ENCODE measurements around the gene PALM3. TPM values are rescaled to one million over a fixed set of nuclear protein-coding genes. Genes with fewer than 3 reads are reported as not detected.
"Not testable (repeated sequence)": the region's sequence is repeated elsewhere in the genome, so short reads cannot be mapped to it uniquely, and the experiment has no call there.

The PALM3 gene
- total RNA-seq, 2 experiments from 2014 or later: not detected

- POLR2A ChIA-PET: interaction anchor here (1.1 kb wide), 1 partner anchor 16 kb away, joined by 6 read pairs; the partner anchor contains the start of gene IL27RA
- H3K36me3 Mint-ChIP-seq (ENCODE audit: low read depth): peaks cover 56% of the 10 kb centered on the region
Observed at GRCh38 chr19:14047866-14048265, 14.0 kb downstream of the PALM3 start.

GRCh38 chr19:14042659-14043608 lies 18.9 kb downstream of the PALM3 start:
- not testable (repeated sequence) for H3K9me3 Mint-ChIP-seq (ENCODE audit: insufficient read depth); H3K4me3 Mint-ChIP-seq; H3K27me3 Mint-ChIP-seq (ENCODE audit: low read depth)
- Mint-ChIP-seq H3K27ac (peak overlapping the region; percentile 66), H3K36me3 (ENCODE audit: low read depth) (peaks cover 51% of the 10 kb centered on the region), H3K4me1 (ENCODE audit: low read depth) (peaks cover 18% of the 10 kb centered on the region)
- CTCF ChIA-PET: interaction anchor here (0.8 to 3.9 kb wide), 14 partner anchors 10 to 164 kb away, joined by 3 to 23 read pairs (median 4); partner anchors contain the start of gene IL27RA
- ATAC-seq: peak; percentile 86
- DNase-seq: peak; percentile 67
- POLR2A ChIA-PET: interaction anchor here (0.8 to 2.7 kb wide), 4 partner anchors 10 to 57 kb away, joined by 3 to 14 read pairs (median 4); partner anchors contain the start of genes IL27RA and RFX1

More at GRCh38 chr19:14047866-14048265, 14.0 kb downstream of the PALM3 start:
- H3K27me3 Mint-ChIP-seq (ENCODE audit: low read depth); H3K9me3 Mint-ChIP-seq (ENCODE audit: insufficient read depth); H3K4me3 Mint-ChIP-seq; H3K4me1 Mint-ChIP-seq (ENCODE audit: low read depth); ATAC-seq; H3K27ac Mint-ChIP-seq; DNase-seq: not testable (repeated sequence)
- CTCF ChIA-PET: interaction anchor here (0.6 to 4.3 kb wide), 24 partner anchors 8 to 181 kb away, joined by 3 to 36 read pairs (median 4); partner anchors contain the start of genes IL27RA and MISP3

GRCh38 chr19:14039181-14039580 lies 22.7 kb downstream of the PALM3 start:
- CTCF ChIA-PET: interaction anchor here (1.2 to 1.7 kb wide), 2 partner anchors 9 to 20 kb away, joined by 3 to 4 read pairs; no protein-coding TSS in a partner anchor
- Mint-ChIP-seq H3K27me3 (ENCODE audit: low read depth) (no peaks in the 10 kb centered on the region), H3K4me3 (no peak overlapping the region), H3K27ac (peak overlapping the region; percentile 30), H3K4me1 (ENCODE audit: low read depth) (peaks cover 21% of the 10 kb centered on the region), H3K36me3 (ENCODE audit: low read depth) (peaks cover 43% of the 10 kb centered on the region), H3K9me3 (ENCODE audit: insufficient read depth) (no peaks in the 10 kb centered on the region)
- ATAC-seq (no peak), DNase-seq (no peak)
- POLR2A ChIA-PET: interaction anchor here (0.8 kb wide), 1 partner anchor 15 kb away, joined by 3 read pairs; no protein-coding TSS in a partner anchor

GRCh38 chr19:14035706-14036105 lies 26.2 kb downstream of the PALM3 start:
- ChIA-PET CTCF (no interaction called here), POLR2A (no interaction called here)
- Mint-ChIP-seq H3K9me3 (ENCODE audit: insufficient read depth) (no peaks in the 10 kb centered on the region), H3K36me3 (ENCODE audit: low read depth) (peaks cover 36% of the 10 kb centered on the region), H3K27me3 (ENCODE audit: low read depth) (no peaks in the 10 kb centered on the region), H3K4me3 (no peak overlapping the region), H3K4me1 (ENCODE audit: low read depth) (peaks cover 20% of the 10 kb centered on the region), H3K27ac (no peak overlapping the region)
- ATAC-seq: no peak
- no peak for DNase-seq

- CTCF ChIA-PET: interaction anchor here (0.6 to 0.9 kb wide), 2 partner anchors 17 to 159 kb away, joined by 3 read pairs; no protein-coding TSS in a partner anchor
- POLR2A ChIA-PET: not testable (repeated sequence)
Observed at GRCh38 chr19:14035159-14035558, 26.7 kb downstream of the PALM3 start.

GRCh38 chr19:14033946-14034345 lies 27.9 kb downstream of the PALM3 start:
- Mint-ChIP-seq H3K4me1 (ENCODE audit: low read depth) (peaks cover 22% of the 10 kb centered on the region), H3K4me3 (peak overlapping the region; percentile 29), H3K9me3 (ENCODE audit: insufficient read depth) (no peaks in the 10 kb centered on the region), H3K36me3 (ENCODE audit: low read depth) (peaks cover 23% of the 10 kb centered on the region), H3K27me3 (ENCODE audit: low read depth) (peaks cover 2% of the 10 kb centered on the region), H3K27ac (peak overlapping the region; percentile 35)
- ChIA-PET POLR2A (interaction anchor here (0.5 to 1.0 kb wide), 2 partner anchors 50 to 290 kb away, joined by 3 read pairs; no protein-coding TSS in a partner anchor), CTCF (interaction anchor here (1.1 to 1.4 kb wide), 2 partner anchors 14 to 25 kb away, joined by 3 to 4 read pairs; no protein-coding TSS in a partner anchor)
- DNase-seq: no peak
- ATAC-seq: no peak

More at GRCh38 chr19:14035159-14035558, 26.7 kb downstream of the PALM3 start:
- H3K27ac Mint-ChIP-seq; H3K4me3 Mint-ChIP-seq; DNase-seq; H3K9me3 Mint-ChIP-seq (ENCODE audit: insufficient read depth); H3K27me3 Mint-ChIP-seq (ENCODE audit: low read depth); ATAC-seq: not testable (repeated sequence)
- H3K4me1 Mint-ChIP-seq (ENCODE audit: low read depth): peaks cover 22% of the 10 kb centered on the region
- H3K36me3 Mint-ChIP-seq (ENCODE audit: low read depth): peaks cover 31% of the 10 kb centered on the region

- peaks cover 2% of the 10 kb centered on the region for H3K27me3 Mint-ChIP-seq (ENCODE audit: low read depth)
- peak; percentile 88 for DNase-seq
- CTCF ChIA-PET: interaction anchor here (0.5 to 3.4 kb wide), 29 partner anchors 10 to 170 kb away, joined by 3 to 23 read pairs (median 4); partner anchors contain the start of genes ASF1B, DCAF15, NANOS3 and RFX1
- ATAC-seq: peak; percentile 81
- peak within 1 kb of the TSS; percentile 96 for H3K27ac Mint-ChIP-seq
- peak within 1 kb of the TSS; percentile 94 for H3K4me3 Mint-ChIP-seq
- H3K36me3 Mint-ChIP-seq (ENCODE audit: low read depth): peaks cover 15% of the 10 kb centered on the region
- POLR2A ChIA-PET: interaction anchor here (0.7 to 2.9 kb wide), 24 partner anchors 10 to 875 kb away, joined by 3 to 49 read pairs (median 6); partner anchors contain the start of genes DCAF15, PODNL1 and RFX1
- peaks cover 20% of the 10 kb centered on the region for H3K4me1 Mint-ChIP-seq (ENCODE audit: low read depth)
- no peaks in the 10 kb centered on the region for H3K9me3 Mint-ChIP-seq (ENCODE audit: insufficient read depth)
Observed at GRCh38 chr19:14031719-14032480, 30.0 kb downstream of the PALM3 start, which contains the start of gene IL27RA. IL27RA (plus strand) TSS chr19:14031762; CDS start chr19:14031873, 111 bp downstream.

- Mint-ChIP-seq H3K27ac (peak overlapping the region; percentile 96), H3K4me3 (peak overlapping the region; percentile 94), H3K36me3 (ENCODE audit: low read depth) (peaks cover 12% of the 10 kb centered on the region), H3K9me3 (ENCODE audit: insufficient read depth) (no peaks in the 10 kb centered on the region), H3K27me3 (ENCODE audit: low read depth) (peaks cover 4% of the 10 kb centered on the region), H3K4me1 (ENCODE audit: low read depth) (peaks cover 18% of the 10 kb centered on the region)
- ATAC-seq (no peak), DNase-seq (no peak)
- ChIA-PET POLR2A (interaction anchor here (0.7 to 2.9 kb wide), 23 partner anchors 9 to 874 kb away, joined by 3 to 49 read pairs (median 6); partner anchors contain the start of genes DCAF15, PODNL1 and RFX1), CTCF (interaction anchor here (0.5 to 3.4 kb wide), 29 partner anchors 9 to 169 kb away, joined by 3 to 23 read pairs (median 4); partner anchors contain the start of genes ASF1B, DCAF15, NANOS3 and RFX1)
Observed at GRCh38 chr19:14030997-14031718, 30.7 kb downstream of the PALM3 start.

GRCh38 chr19:14028901-14029300 lies 33.0 kb downstream of the PALM3 start:
- H3K36me3 Mint-ChIP-seq (ENCODE audit: low read depth): peaks cover 8% of the 10 kb centered on the region
- ChIA-PET POLR2A (interaction anchor here (0.6 to 1.4 kb wide), 2 partner anchors 41 to 136 kb away, joined by 3 to 4 read pairs; no protein-coding TSS in a partner anchor), CTCF (interaction anchor here (0.9 kb wide), 1 partner anchor 30 kb away, joined by 3 read pairs; no protein-coding TSS in a partner anchor)
- peaks cover 16% of the 10 kb centered on the region for H3K4me1 Mint-ChIP-seq (ENCODE audit: low read depth)
- no peak overlapping the region for H3K27ac Mint-ChIP-seq
- H3K4me3 Mint-ChIP-seq: no peak overlapping the region
- DNase-seq (no peak), ATAC-seq (no peak)
- peaks cover 4% of the 10 kb centered on the region for H3K27me3 Mint-ChIP-seq (ENCODE audit: low read depth)
- no peaks in the 10 kb centered on the region for H3K9me3 Mint-ChIP-seq (ENCODE audit: insufficient read depth)

GRCh38 chr19:14027856-14028450 lies 33.9 kb downstream of the PALM3 start, which contains the start of gene RLN3:
RLN3 (plus strand) TSS chr19:14028148; CDS start chr19:14028205, 57 bp downstream.
- POLR2A ChIA-PET: interaction anchor here (1.0 to 1.4 kb wide), 2 partner anchors 9 to 40 kb away, joined by 3 to 4 read pairs; no protein-coding TSS in a partner anchor

More at GRCh38 chr19:14027856-14028450, 33.9 kb downstream of the PALM3 start, which contains the start of gene RLN3:
- H3K27ac Mint-ChIP-seq: no peak within 1 kb of the TSS
- H3K4me3 Mint-ChIP-seq: no peak within 1 kb of the TSS
- ATAC-seq: no peak
- DNase-seq: no peak
- peaks cover 4% of the 10 kb centered on the region for H3K27me3 Mint-ChIP-seq (ENCODE audit: low read depth)
- H3K9me3 Mint-ChIP-seq (ENCODE audit: insufficient read depth): no peaks in the 10 kb centered on the region
- CTCF ChIA-PET: interaction anchor here (0.9 kb wide), 1 partner anchor 31 kb away, joined by 3 read pairs; no protein-coding TSS in a partner anchor
- peaks cover 6% of the 10 kb centered on the region for H3K36me3 Mint-ChIP-seq (ENCODE audit: low read depth)
- peaks cover 22% of the 10 kb centered on the region for H3K4me1 Mint-ChIP-seq (ENCODE audit: low read depth)
